ENCODE data around the gene SERPINE1. TPM values are rescaled to one million over a fixed set of nuclear protein-coding genes. Genes with fewer than 3 reads are reported as not detected.

Gene SERPINE1
- total and polyA plus RNA-seq, 2 of the 4 experiments (the other 2 are of a cell fraction): 1,441 to 2,783 TPM

DNA sequence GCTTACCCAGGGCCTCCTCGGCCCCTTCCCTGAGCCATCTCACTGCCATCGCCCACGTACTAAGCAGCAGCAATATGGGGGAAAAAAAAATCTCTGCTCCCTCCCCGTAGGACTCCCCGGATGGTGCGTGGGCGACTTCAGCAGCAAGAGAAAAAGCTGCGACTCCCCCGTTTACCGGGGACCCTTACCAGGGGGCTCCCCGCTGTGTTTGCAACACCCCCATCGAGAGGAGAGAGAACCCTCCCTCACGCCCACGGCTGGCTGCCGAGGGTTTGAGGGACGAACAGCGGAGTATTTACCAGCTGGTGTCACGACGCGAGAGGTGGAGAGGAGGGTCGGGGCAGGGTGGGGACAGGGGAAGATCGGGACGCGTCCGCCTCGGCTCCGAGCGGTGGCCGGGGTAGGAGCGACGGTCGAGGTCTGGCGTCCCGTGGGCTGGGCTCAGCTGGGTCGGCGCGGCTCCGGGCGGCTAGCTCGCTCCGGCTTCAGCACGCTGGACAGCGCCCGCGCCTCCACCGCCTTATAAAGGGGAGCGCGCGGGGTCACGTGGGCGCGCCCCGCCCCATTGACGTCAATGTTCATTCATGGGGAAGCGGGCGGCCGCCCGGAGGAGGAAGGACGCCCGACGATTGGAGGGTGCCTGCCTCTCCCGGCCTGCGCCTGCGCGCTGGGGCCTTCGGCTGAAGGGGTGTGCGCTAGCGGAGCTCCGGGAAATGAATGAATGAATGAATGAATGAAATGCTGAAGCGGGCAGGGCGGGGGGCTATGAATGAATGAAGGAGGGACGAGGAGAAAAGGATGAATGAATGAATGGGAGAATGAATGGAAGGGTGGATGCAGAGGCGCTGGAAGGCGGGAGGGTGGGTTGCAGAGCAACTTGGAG is 38.4 kb downstream of the SERPINE1 start, which contains the start of gene VGF (continued):
- TF ChIP-seq FOS (IDR thresholded peaks at IDR 0.05; ENCODE audit: low read depth, low read length) (0 out of 2 replicates have a peak, but pooled peaks have one; percentile 20), RFX5 (IDR thresholded peaks at IDR 0.05; ENCODE audit: low read depth, low read length) (no peak), CHD1 (IDR thresholded peaks at IDR 0.05; ENCODE audit: low read depth, low read length) (no peak)

GRCh38 chr7:101165958-101166647 is 39.2 kb downstream of the SERPINE1 start:
- Histone ChIP-seq H3K9ac (ENCODE audit: low read depth, low read length) (no peak overlapping the region), H2BK20ac (ENCODE audit: low read depth, low read length) (no peak overlapping the region)

More at GRCh38 chr7:101165958-101166647, 39.2 kb downstream of the SERPINE1 start:
- Histone ChIP-seq H3K27me3 (ENCODE audit: control insufficient read depth, insufficient read depth, low read length) (peaks cover 37% of the 10 kb centered on the region), H4K20me1 (ENCODE audit: insufficient read depth, low read length) (peaks cover 14% of the 10 kb centered on the region; the same call in 1 of the 2 replicates), H4K5ac (ENCODE audit: low read depth, low read length) (no peak overlapping the region), H3K56ac (ENCODE audit: extremely low read depth, insufficient read depth, low read length) (no peak overlapping the region), H4K8ac (ENCODE audit: low read depth in 2 of 2, low read length in 2 of 2) (no peak overlapping the region), H3K4ac (ENCODE audit: low read depth, low read length) (no peak overlapping the region), H3K4me1 (ENCODE audit: control insufficient read depth, insufficient read depth, low read length) (peaks cover 18% of the 10 kb centered on the region), H2BK120ac (ENCODE audit: low read depth, low read length) (no peak overlapping the region), H3K23ac (ENCODE audit: low read depth, low read length) (no peak overlapping the region), H3K4me3 (ENCODE audit: insufficient read depth, low read depth, low read length) (peak overlapping the region; percentile 45), H3K36me3 (ENCODE audit: control insufficient read depth, insufficient read depth, low read length) (peaks cover 2% of the 10 kb centered on the region; the same call in 1 of the 2 replicates), H2BK15ac (ENCODE audit: low read depth, low read length) (no peak overlapping the region), H2AK9ac (replicated peaks; ENCODE audit: low read depth, low read length, poor library complexity) (peak overlapping the region; percentile 9), H3K79me1 (ENCODE audit: low read depth in 1 of 2, low read length in 2 of 2) (peaks cover 0 to 3% of the 10 kb centered on the region in 2 experiments; a peak in 1 of 4 replicates), H4K91ac (ENCODE audit: insufficient read depth, low read depth, low read length) (no peak overlapping the region), H3K27ac (ENCODE audit: insufficient read depth, low read length) (no peak overlapping the region), H3K18ac (ENCODE audit: low read depth, low read length) (no peak overlapping the region), H3K9me3 (ENCODE audit: control insufficient read depth, insufficient read depth, low read length) (no peaks in the 10 kb centered on the region), H3K9me1 (ENCODE audit: insufficient read depth, low read length) (peaks cover 14% of the 10 kb centered on the region), H2AFZ (replicated peaks; ENCODE audit: low read length, poor library complexity) (peak overlapping the region; percentile 96), H2BK5ac (ENCODE audit: low read depth, low read length, poor library complexity, severe bottlenecking) (no peak overlapping the region), H3K4me2 (ENCODE audit: low read depth, low read length) (peak overlapping the region; percentile 96), H3K14ac (replicated peaks; ENCODE audit: low read depth, low read length) (no peak overlapping the region), H2AK5ac (ENCODE audit: low read depth, low read length) (no peak overlapping the region)
- ATAC-seq (ENCODE audit: low read depth) (no peak), DNase-seq (no peak)
- in situ Hi-C loops (cut with MboI; ENCODE audit: low sequenced_read_pairs) (no loop called here), intact Hi-C loops (cut with micrococcal nuclease) (no loop called here), dilution Hi-C loops (cut with HindIII; ENCODE audit: low sequenced_read_pairs, unreplicated experiment) (no loop called here)
- BruUV-seq (replicated peaks): no TSS peak
- CTCF ChIA-PET: interaction anchor here (1.4 kb wide), 1 partner anchor 27 kb away, joined by 6 read pairs; no protein-coding TSS in a partner anchor
- no peak for TF ChIP-seq RAD21 (IDR thresholded peaks at IDR 0.05; ENCODE audit: low read length)
- TF ChIP-seq MXI1 (IDR thresholded peaks at IDR 0.05; ENCODE audit: borderline replicate concordance, low read depth, low read length): 0 out of 2 replicates have a peak, but pooled peaks have one; percentile 23
- TF ChIP-seq RFX5 (IDR thresholded peaks at IDR 0.05; ENCODE audit: low read depth, low read length): no peak
- no peak for TF ChIP-seq POLR2A (IDR thresholded peaks at IDR 0.05; ENCODE audit: low read depth, low read length)
- TF ChIP-seq, protein P1, sequence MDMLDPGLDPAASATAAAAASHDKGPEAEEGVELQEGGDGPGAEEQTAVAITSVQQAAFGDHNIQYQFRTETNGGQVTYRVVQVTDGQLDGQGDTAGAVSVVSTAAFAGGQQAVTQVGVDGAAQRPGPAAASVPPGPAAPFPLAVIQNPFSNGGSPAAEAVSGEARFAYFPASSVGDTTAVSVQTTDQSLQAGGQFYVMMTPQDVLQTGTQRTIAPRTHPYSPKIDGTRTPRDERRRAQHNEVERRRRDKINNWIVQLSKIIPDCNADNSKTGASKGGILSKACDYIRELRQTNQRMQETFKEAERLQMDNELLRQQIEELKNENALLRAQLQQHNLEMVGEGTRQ (IDR thresholded peaks at IDR 0.05; ENCODE audit: low read depth, low read length): no peak
- 3% methylated on average over 13 of the region's 38 CpGs; no CpG with 5 or more reads in 1 of the 2 experiments for WGBS, 2 experiments (ENCODE audit: extremely low coverage in 2 of 2, insufficient read length in 1 of 2)
- POLR2A ChIA-PET (ENCODE audit: unreplicated experiment): interaction anchor here (0.6 kb wide), 1 partner anchor 10 kb away, joined by 5 read pairs; no protein-coding TSS in a partner anchor

All from IMR-90 (cell line).